Measurements from ENCODE around the gene SMCO4.
"Not testable (repeated sequence)": the region's sequence is repeated elsewhere in the genome, so short reads cannot be mapped to it uniquely, and the experiment has no call there.

The SMCO4 gene

DNA sequence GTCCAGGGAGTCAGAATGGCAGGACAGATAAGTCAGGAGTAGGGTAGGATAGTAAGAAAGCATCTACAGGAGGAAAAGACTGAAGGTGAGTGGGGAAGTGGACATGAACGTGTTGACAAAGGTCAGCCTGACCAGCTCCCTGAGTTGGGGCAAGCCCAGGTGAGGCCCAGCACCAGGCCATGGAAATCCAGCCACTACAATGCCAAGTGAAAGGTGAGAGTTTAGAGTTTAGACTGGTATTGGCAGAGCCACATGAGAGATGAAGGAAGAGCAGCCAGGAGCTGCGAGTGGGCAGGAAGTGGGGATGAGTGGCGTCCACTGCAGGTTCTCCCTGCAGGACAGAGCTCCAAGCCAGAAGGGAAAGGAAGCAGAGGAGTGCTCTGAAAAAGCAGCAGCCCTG, 16.5 kb upstream of the SMCO4 start:
- no peak for DNase-seq

DNA sequence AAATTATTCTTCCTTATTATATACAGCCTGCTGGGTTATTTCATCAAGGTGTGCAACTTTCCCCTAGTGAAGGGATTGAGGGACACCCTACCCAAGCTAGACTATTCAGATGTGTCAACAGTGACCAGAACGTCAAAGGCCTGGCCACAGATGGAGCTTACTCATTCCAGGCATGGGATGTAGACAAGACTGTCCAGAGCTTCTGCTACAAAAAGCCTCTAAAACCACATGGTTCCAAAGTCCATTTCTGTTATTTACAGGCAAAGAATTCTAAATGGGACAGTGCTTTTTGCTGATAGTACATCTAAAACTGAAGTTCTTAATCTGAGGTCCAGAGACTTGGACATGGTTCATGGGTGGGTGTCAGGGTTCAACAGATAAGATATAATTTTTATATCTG, 9.7 kb upstream of the SMCO4 start:
- DNase-seq = no peak

DNA sequence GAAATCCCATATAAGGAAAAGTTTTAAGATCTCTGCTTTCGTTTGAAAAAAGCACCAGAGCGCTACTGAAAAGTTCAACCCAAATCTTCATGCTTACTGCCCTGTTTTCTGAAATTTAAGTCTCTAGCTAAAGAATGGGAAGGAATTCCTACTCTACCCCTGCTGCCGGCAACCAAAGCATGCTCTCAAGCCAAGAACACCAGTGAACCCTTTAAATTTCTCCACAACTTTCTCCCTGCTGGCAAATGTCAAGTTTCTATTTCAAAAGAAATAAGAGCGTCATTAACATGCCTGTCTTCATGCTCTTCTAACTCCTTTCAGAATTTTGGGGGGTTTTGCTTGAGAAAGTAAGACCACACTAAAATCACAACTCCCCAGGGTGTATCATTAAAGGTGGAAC, 6.8 kb upstream of the SMCO4 start:
- no peak for DNase-seq

DNA sequence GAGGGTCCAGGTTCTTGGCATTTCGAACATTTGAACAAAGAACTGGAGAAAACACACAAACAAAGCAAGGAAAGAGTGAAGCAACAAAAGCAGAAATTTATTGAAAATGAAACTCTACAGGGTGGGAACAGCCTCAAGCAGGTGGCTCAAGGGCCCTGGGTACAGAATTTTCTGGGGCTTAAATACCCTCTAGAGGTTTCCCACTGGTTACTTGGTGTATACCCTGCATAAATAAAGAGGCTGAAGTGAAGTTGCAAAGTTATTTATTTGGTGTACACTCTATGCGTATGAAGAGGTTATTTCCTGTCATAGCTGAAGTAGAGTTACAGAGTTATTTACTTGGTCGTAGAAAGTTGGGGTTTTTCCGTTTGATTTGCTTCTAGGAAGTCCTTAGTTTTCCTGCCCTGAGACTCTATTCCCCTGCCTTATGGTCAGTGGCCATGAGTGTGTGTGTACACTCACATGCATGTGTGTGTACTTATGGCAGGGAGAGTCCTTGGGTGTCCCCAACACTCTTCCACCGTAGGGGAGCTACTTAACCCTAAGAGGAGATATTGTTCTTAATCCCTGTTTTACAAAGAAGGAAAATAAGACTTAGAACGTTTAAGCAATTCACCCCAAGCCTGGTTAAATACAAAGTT, 5.6 kb upstream of the SMCO4 start:
- no peak for DNase-seq

GRCh38 chr11:93547773-93548172, 4.6 kb upstream of the SMCO4 start:
- no peak for DNase-seq

DNA sequence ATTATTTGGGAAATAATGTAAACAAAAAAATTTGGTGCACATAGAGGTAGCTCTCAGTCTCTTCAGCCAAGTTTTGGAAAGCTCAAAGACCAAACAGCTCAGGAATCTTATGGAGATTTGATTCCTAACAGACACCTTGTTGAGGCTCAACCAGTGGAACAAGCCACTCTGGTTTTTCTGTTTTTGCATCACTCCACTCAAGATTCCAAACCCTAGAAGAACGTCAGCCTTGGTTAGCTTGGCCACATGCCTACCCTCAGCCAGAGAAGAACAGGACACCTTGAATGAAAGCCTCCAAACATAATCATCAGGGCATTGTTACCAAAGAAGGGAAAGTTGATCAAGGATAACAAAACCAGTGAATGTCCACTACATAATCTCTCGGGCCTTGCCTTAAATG, 3.8 kb upstream of the SMCO4 start:
- DNase-seq = no peak

- DNase-seq = no peak
These were observed 2.4 kb upstream of the SMCO4 start for GRCh38 chr11:93545566-93545965.

- peak; percentile 4 for DNase-seq
These were observed 371 bp downstream of the SMCO4 start for GRCh38 chr11:93542811-93543229.

GRCh38 chr11:93541884-93542810, 1.0 kb downstream of the SMCO4 start:
- peak; percentile 24 for DNase-seq

- DNase-seq = no peak
These were observed 2.2 kb downstream of the SMCO4 start for GRCh38 chr11:93540896-93541553.

GRCh38 chr11:93540337-93540736, 2.9 kb downstream of the SMCO4 start:
- no peak for DNase-seq

DNA sequence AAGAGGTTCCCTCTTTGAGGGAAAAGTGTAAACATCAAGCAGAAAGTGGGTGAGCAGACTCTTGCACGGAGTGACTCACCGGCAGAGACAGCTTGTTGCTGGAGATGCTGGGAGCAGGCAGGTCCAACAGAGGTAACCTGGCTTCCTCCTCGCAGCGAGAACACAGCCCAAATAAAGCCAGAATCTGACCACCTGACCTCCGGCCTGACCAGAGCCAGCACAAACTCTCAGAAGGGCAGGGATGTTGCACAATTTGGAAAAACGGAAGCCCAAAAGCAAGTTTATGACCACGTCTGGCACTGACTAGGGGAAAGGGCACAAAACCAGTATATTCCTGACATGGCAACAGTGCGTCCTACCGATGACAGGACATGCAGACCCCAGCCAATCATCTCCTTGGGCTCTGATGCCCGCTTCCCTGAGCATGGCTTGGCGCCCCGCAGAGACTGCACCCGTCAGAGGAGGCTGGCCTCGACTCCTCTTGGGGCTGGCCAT, 5.4 kb downstream of the SMCO4 start:
- DNase-seq = no peak

DNA sequence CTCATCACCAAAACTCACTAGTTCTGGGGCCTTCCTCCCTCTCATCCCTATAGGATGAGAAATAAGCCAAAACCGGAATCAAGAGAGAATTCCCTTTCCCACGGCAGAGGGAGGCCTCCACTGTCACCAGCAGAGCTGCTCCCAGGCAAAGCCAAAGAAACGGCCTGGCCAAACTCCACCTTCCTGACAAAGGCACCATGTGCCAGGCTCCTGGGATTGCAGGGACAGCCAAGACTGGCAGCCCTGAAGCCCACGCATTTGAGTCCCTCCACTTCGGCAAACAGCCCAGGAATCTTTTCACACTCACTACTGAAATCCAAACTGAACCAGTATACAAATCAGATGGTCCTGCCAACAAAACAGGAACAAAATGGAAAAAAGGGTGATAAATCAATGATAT, 6.1 kb downstream of the SMCO4 start:
- DNase-seq = no peak

- no peak for DNase-seq
These were observed 6.9 kb downstream of the SMCO4 start for GRCh38 chr11:93536101-93536861.

- not testable (repeated sequence) for DNase-seq
These were observed 7.6 kb downstream of the SMCO4 start for GRCh38 chr11:93535578-93535977.

DNA sequence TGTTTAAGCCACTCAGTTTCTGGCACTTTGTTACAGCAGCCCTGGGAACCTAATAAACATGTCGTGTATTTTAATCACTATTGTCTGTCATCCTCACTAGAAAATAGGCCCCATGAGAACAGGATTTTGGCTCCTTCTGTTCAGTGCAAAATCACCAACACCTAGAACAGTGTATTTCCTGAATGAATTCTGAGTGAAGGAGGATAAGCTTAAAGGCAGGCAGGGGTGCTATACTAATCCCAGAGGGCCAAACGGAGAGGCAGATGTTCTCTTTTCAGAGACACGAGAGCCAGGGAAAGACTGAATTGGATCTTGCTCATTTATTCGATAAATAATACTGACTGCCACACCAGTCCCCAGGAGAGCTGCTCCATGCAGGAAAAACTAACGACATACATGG, 10.4 kb downstream of the SMCO4 start:
- no peak for DNase-seq

GRCh38 chr11:93532281-93532789, 10.9 kb downstream of the SMCO4 start:
- no peak for DNase-seq

DNA sequence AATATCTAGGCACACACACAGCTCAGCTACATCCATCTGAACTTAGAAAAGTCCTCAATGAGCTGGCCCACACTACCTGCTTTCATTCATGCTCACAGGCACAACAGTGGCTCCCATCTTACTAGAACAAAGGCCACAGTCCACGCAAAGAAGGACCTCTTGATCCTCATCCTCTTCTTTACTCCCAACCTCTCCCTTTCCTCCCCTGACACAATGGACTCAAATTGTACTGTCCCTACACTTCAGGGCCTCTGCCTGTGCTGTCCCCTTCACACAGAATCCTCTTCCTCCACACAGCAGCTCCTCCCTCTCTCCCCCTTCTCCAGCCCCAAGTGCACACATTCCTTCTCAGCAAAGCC, 12.7 kb downstream of the SMCO4 start:
- no peak for DNase-seq

DNA sequence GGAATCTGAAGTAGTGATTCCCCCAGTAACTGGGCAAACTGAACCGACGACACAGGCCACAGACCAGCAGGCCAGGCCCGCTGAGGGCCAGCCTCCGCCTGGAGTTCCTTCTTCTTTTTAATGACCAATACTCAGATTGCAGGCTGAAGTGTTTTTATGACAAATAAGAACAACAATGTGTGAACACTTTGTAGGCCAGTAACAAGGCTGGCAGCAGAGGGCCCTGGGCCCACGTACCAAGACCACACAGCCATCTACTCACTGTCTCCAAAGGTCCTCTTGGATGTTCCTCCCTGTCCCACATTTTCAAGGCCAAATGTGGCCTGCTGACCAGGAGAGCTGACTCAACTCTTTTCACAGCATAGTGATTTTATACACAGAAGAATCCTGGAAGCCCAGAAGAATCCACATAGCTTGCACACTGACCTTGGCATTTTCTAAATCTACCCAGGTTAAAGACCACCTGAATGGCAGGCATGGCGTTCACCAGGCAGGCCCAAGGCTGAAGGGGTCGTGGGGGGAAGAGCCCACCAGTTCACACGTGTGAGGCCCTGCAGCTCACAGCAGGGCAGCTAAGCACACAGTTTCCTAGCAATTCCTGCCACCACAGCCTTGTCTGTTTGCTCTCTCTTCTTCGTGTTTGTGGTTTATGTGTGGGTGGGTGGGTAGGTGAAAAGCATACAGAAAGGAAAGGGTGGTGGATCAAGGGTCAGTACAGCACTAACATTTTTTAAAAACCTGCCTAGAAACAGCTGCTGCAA, 13.3 kb downstream of the SMCO4 start:
- no peak for DNase-seq

- no peak for DNase-seq
These were observed 14.2 kb downstream of the SMCO4 start for GRCh38 chr11:93528757-93529645.

DNA sequence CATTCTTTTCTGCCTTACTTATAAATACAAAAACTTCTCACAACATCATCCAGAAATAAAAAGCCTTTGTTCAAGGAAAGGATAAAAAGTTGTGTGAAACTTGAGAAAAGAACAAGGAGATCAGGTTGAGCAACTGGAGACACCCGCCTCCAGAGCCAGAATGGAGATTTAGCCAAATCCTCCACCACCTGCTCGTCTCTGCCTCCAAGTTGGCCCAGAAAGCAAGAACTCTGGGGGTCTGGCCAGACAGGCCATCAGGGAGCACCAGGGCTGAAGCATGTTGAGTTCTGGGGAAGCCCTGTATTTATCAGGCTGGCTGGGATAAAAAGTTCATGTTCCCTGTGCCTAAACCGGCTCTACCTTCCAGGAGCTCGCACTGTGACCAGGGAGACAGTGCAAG, 14.9 kb downstream of the SMCO4 start:
- no peak for DNase-seq
